Activated CD8-positive, alpha-beta memory T cell treated with anti-CD3 and anti-CD28 coated beads, Interleukin-2, amount 10 ng/mL, durations not matched to agents 7 days and 5 days (primary cell): ENCODE data around the gene CYB5R4. TPM values are rescaled to one million over a fixed set of nuclear protein-coding genes. Genes with fewer than 3 reads are reported as not detected.
"Not testable (repeated sequence)": the region's sequence is repeated elsewhere in the genome, so short reads cannot be mapped to it uniquely, and the experiment has no call there.

Source experiments
- ATAC-seq: fragments of 150-1000 bp; cut with Tn5 transposase; one replicate; pipeline ENCODE4 v1.10.0; 2021; ENCODE audit warnings: moderate library complexity
- CTCF ChIA-PET: fragments of 350-600 bp; sonication (Branson Sonifier 250); formaldehyde crosslinking; loops from one replicate; lab custom pipeline; 2021; ENCODE audit warnings: antibody characterized with exemption; lab: Charles Lee
- DNase-seq: peaks from one replicate; pipeline ENCODE4 v3.0.0-alpha.2; 2020
- H3K27ac Mint-ChIP-seq: one replicate; pipeline ENCODE4 v1.8.0; 2021; ENCODE audit warnings: mild to moderate bottlenecking, mixed read lengths
- H3K27me3 Mint-ChIP-seq: one replicate; pipeline ENCODE4 v1.8.0; 2021; ENCODE audit warnings: mixed read lengths
- H3K36me3 Mint-ChIP-seq: one replicate; pipeline ENCODE4 v1.8.0; 2021; ENCODE audit warnings: mild to moderate bottlenecking, mixed read lengths
- H3K4me1 Mint-ChIP-seq: one replicate; pipeline ENCODE4 v1.8.0; 2021; ENCODE audit warnings: mixed read lengths
- H3K4me3 Mint-ChIP-seq: one replicate; pipeline ENCODE4 v1.8.0; 2021; ENCODE audit warnings: mild to moderate bottlenecking, moderate library complexity, mixed read lengths
- H3K9me3 Mint-ChIP-seq: one replicate; pipeline ENCODE4 v1.8.0; 2022; ENCODE audit warnings: low read depth, mixed read lengths
- total RNA-seq, 2 experiments: library from RNA; stranded (reverse); gene quantifications; one replicate each; pipeline ENCODE4 v1.2.3, GENCODE V29; 2021

The CYB5R4 gene
- total RNA-seq, 2 experiments from 2014 or later, result 31.0 to 35.4 TPM

DNA sequence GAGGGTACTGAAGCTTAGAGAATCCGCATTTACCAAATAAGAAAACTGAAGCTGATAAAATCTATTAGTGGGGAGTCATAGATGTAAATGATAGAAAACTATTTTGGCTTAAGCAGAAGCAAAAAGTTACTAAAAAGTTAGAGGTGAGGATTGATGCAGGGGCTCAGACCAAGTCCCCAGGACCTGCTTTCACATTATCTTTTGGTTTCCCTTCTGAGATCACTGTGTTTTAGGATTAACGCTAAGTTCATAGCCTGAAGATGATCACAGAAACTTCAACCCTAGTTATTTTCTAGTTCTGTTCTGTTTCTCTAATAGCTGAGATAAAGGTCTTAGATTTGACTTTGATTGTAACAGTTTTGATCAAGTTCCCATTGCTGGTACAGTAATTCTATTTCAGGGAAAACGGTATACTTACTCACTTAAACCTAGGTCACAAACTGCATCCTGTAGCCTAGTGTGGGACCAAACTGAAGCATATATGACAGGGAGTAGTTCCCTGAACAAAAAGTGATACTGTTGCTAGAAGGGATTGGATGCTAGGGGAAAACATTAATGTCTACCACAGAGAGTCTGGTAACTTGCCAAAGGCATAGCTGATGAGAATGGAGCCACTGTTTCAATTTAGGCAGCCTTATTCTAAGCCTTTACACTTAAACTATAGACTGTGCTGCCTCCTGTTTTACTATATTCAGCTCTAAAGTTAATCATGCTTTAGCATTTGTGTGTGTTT is 13.1 kb downstream of the CYB5R4 start:
- peaks cover 10% of the 10 kb centered on the region for H3K4me1 Mint-ChIP-seq
- H3K9me3 Mint-ChIP-seq, result peaks cover 3% of the 10 kb centered on the region
- peaks cover 31% of the 10 kb centered on the region for H3K36me3 Mint-ChIP-seq
- no peaks in the 10 kb centered on the region for H3K27me3 Mint-ChIP-seq
- CTCF ChIA-PET, result interaction anchor here (0.7 to 0.9 kb wide), 2 partner anchors 13 to 258 kb away, joined by 4 read pairs; partner anchors contain the start of gene CYB5R4
- no peak overlapping the region for H3K4me3 Mint-ChIP-seq
- ATAC-seq (no peak), DNase-seq (no peak)
- H3K27ac Mint-ChIP-seq, result no peak overlapping the region

DNA sequence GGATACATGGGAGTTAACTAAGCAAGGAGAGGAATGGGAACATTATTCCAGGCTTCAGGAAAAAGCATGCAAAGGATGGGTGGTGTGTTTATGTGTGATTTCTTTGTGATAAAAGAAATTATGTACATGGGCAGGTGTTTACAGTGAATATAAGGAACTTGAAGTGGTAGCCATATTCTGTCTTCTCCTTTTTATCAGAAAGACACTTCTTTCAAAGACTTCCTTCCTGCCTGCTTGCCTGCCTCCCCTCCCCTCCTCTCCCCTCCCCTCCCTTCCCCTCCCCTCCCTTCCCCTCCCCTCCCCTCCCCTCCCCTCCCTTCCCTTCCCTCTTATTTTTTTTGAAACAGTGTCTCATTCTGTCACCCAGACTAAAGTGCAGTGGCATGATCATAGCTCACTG is 14.4 kb downstream of the CYB5R4 start:
- H3K4me3 Mint-ChIP-seq, result no peak overlapping the region
- no peak for ATAC-seq
- H3K36me3 Mint-ChIP-seq, result peaks cover 19% of the 10 kb centered on the region
- CTCF ChIA-PET, result interaction anchor here (1.5 kb wide), 1 partner anchor 10 kb away, joined by 3 read pairs; no protein-coding TSS in a partner anchor
- H3K4me1 Mint-ChIP-seq, result peaks cover 10% of the 10 kb centered on the region
- no peak overlapping the region for H3K27ac Mint-ChIP-seq
- H3K9me3 Mint-ChIP-seq, result no peaks in the 10 kb centered on the region
- H3K27me3 Mint-ChIP-seq, result no peaks in the 10 kb centered on the region
- no peak for DNase-seq

- ATAC-seq (no peak), DNase-seq (no peak)
- no peaks in the 10 kb centered on the region for H3K27me3 Mint-ChIP-seq
- peaks cover 10% of the 10 kb centered on the region for H3K4me1 Mint-ChIP-seq
- CTCF ChIA-PET, result no interaction called here
- H3K36me3 Mint-ChIP-seq, result peaks cover 10% of the 10 kb centered on the region
- H3K27ac Mint-ChIP-seq, result no peak overlapping the region
- H3K4me3 Mint-ChIP-seq, result no peak overlapping the region
- H3K9me3 Mint-ChIP-seq, result no peaks in the 10 kb centered on the region
Measured at GRCh38 chr6:83875843-83876242, 16.4 kb downstream of the CYB5R4 start.

DNA sequence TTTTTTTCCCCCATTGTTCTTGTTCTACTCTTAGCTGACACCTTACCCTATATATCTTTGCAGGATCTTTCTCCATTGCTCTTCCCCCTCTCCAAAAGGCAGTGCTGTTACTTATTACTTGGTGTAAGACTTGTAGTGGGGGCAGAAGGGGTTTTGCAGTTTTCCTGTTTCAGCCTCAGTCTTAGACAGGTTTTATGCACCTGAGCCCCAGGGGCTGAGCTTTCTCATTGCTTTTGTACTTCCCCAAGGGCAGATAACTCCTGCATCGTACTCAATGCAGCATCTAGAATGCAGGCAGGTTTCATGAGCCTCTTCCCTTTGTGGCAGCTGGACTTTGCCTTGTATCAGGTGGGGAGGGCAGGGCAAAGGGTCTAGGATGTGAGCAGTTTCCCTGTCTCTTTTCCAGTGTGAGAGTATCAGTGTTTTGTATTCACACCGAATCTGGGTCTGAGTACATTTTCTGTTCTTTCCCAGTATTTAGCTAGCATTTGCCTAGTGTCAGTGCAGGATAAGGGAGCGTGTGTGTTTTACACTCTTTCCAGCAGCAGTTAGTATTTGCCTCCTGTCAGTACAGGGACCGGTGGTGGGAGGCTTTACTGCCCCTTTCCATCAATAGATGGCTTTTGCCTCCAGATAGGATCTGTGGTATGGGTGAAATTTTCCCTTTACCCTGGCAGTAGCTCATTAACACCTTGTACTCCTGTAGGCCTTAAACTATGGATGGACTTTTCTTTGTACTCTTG is 19.6 kb downstream of the CYB5R4 start:
- Mint-ChIP-seq H3K27ac (no peak overlapping the region), H3K27me3 (no peaks in the 10 kb centered on the region), H3K36me3 (peaks cover 3% of the 10 kb centered on the region), H3K4me1 (peaks cover 6% of the 10 kb centered on the region), H3K9me3 (no peaks in the 10 kb centered on the region), H3K4me3 (no peak overlapping the region)
- CTCF ChIA-PET, result no interaction called here
- DNase-seq, result no peak
- no peak for ATAC-seq

GRCh38 chr6:83879746-83880145 is 20.3 kb downstream of the CYB5R4 start:
- CTCF ChIA-PET, result no interaction called here
- Mint-ChIP-seq H3K4me3 (no peak overlapping the region), H3K9me3 (no peaks in the 10 kb centered on the region), H3K27ac (no peak overlapping the region), H3K4me1 (peaks cover 7% of the 10 kb centered on the region), H3K27me3 (no peaks in the 10 kb centered on the region), H3K36me3 (no peaks in the 10 kb centered on the region)
- DNase-seq, result no peak
- no peak for ATAC-seq

DNA sequence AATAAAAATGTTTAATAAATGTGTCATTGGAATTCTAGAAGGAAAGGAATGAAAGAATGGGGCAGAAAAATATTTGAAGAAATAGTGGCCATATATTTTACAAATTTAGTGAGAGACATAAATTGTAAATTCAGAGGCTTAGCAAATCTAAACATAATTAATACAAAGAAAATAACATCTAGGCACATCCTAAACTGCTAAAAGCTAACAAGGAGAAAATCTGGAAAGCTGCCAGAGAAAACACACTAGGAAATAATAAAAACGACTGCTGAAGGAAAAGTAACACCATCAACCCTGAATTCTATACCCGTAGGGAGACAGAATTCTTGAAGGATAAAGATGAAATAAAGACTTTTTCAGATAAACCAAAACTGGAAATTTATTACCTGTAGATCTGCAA is 23.8 kb downstream of the CYB5R4 start:
- H3K27ac Mint-ChIP-seq, result no peak overlapping the region
- H3K4me3 Mint-ChIP-seq, result no peak overlapping the region
- no peak for ATAC-seq
- H3K36me3 Mint-ChIP-seq, result no peaks in the 10 kb centered on the region
- no peaks in the 10 kb centered on the region for H3K9me3 Mint-ChIP-seq
- CTCF ChIA-PET, result no interaction called here
- H3K4me1 Mint-ChIP-seq, result peaks cover 7% of the 10 kb centered on the region
- no peaks in the 10 kb centered on the region for H3K27me3 Mint-ChIP-seq
- no peak for DNase-seq

DNA sequence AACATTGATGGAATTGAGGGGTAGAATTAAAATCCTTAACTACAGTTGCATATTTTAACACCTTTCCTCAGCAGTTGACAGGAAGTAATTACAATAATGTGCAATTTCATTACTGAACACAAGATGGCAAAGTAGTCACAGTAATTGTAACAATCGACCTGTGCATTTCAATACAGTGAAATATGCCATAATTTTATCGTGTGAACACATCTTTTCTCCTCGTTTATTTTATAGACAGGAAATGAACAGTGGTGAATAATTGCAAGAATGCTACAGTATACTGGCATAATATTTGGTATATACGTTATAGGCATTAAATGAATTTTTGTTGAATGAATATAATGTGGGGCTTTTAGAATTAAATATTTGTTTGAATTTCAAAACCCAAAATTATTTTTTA is 25.0 kb downstream of the CYB5R4 start:
- no peaks in the 10 kb centered on the region for H3K9me3 Mint-ChIP-seq
- H3K4me3 Mint-ChIP-seq, result no peak overlapping the region
- ATAC-seq, result peak; percentile 64
- no peak for DNase-seq
- no peaks in the 10 kb centered on the region for H3K36me3 Mint-ChIP-seq
- no peak overlapping the region for H3K27ac Mint-ChIP-seq
- H3K27me3 Mint-ChIP-seq, result no peaks in the 10 kb centered on the region
- CTCF ChIA-PET, result interaction anchor here (1.0 to 2.4 kb wide), 3 partner anchors 10 to 1439 kb away, joined by 3 to 5 read pairs (median 5); partner anchors contain the start of gene CEP162
- H3K4me1 Mint-ChIP-seq, result peaks cover 7% of the 10 kb centered on the region

DNA sequence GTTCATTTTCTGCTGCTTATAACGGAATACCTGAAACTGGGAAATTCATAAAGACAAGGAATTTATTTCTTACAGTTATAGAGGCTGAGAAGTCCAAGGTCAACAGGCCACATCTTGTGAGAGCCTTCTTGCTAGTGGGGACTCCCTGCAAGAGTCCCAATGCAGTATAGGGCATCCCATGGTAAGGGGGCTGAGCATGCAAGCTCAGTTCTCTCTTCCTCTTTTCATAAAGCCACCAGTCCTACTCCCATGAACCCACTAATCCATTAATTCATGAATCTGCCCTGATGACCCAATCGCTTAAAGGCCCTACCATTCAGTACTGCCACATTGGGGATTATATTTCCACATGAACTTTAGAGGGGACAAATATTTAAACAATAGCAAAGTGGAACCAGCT is 26.5 kb downstream of the CYB5R4 start:
- Mint-ChIP-seq H3K4me1 (peaks cover 7% of the 10 kb centered on the region), H3K9me3 (no peaks in the 10 kb centered on the region), H3K27me3 (no peaks in the 10 kb centered on the region), H3K27ac (no peak overlapping the region), H3K4me3 (no peak overlapping the region), H3K36me3 (no peaks in the 10 kb centered on the region)
- CTCF ChIA-PET, result interaction anchor here (1.4 to 2.4 kb wide), 2 partner anchors 342 to 1437 kb away, joined by 5 read pairs; partner anchors contain the start of gene CEP162
- DNase-seq (no peak), ATAC-seq (no peak)

DNA sequence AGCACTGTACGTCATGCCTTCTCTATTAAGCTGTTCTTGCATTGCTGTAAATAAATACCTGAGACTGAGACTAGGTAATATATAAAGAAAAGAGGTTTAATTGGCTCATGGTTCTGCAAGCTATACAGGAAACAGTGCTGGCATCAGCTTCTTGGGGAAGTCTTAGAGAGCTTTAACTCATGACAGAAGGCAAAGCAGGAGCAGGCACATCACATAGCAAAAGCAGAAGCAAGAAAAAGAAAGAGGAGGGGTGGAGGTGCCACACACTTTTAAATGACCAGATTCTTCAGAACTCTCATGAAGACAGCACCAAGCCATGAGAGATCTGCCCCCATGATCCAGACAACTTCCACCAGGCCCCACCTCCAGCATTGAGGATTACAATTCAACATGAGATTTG is 30.1 kb downstream of the CYB5R4 start:
- Mint-ChIP-seq H3K27ac (no peak overlapping the region), H3K4me1 (peaks cover under 1% of the 10 kb centered on the region), H3K9me3 (no peaks in the 10 kb centered on the region), H3K4me3 (no peak overlapping the region), H3K27me3 (no peaks in the 10 kb centered on the region), H3K36me3 (peaks cover 4% of the 10 kb centered on the region)
- ATAC-seq (no peak), DNase-seq (no peak)
- CTCF ChIA-PET, result no interaction called here

DNA sequence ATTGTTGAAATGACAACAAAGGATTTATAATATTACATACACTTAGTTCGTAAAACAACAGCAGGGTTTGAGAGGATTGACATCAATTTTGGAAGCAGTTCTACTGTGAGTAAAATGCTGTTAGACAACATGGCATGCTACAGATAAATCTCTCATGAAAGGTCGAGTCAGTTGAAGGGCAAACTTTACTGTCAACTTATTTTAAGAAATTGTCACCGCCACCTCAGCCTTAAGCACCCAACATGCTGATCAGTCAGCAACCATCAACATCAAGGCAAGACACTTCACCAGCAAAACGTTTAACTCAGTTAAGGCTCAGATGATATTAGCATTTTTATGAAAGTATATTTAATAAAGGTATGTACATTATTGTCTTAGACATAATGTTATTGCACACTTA is 31.0 kb downstream of the CYB5R4 start:
- H3K4me3 Mint-ChIP-seq, result no peak overlapping the region
- CTCF ChIA-PET, result no interaction called here
- H3K4me1 Mint-ChIP-seq, result no peaks in the 10 kb centered on the region
- no peaks in the 10 kb centered on the region for H3K9me3 Mint-ChIP-seq
- no peak for DNase-seq
- no peaks in the 10 kb centered on the region for H3K27me3 Mint-ChIP-seq
- no peak for ATAC-seq
- H3K36me3 Mint-ChIP-seq, result peaks cover 10% of the 10 kb centered on the region
- no peak overlapping the region for H3K27ac Mint-ChIP-seq

- DNase-seq (no peak), ATAC-seq (no peak)
- peaks cover 14% of the 10 kb centered on the region for H3K36me3 Mint-ChIP-seq
- no peaks in the 10 kb centered on the region for H3K9me3 Mint-ChIP-seq
- H3K4me3 Mint-ChIP-seq, result no peak overlapping the region
- H3K27ac Mint-ChIP-seq, result no peak overlapping the region
- no peaks in the 10 kb centered on the region for H3K27me3 Mint-ChIP-seq
- CTCF ChIA-PET, result no interaction called here
- no peaks in the 10 kb centered on the region for H3K4me1 Mint-ChIP-seq
Measured at GRCh38 chr6:83891586-83891985, 32.1 kb downstream of the CYB5R4 start.

GRCh38 chr6:83893024-83893423 is 33.5 kb downstream of the CYB5R4 start:
- H3K9me3 Mint-ChIP-seq, result no peaks in the 10 kb centered on the region
- ATAC-seq (no peak), DNase-seq (no peak)
- H3K27me3 Mint-ChIP-seq, result no peaks in the 10 kb centered on the region
- CTCF ChIA-PET, result no interaction called here
- H3K27ac Mint-ChIP-seq, result no peak overlapping the region
- H3K36me3 Mint-ChIP-seq, result peaks cover 18% of the 10 kb centered on the region
- no peak overlapping the region for H3K4me3 Mint-ChIP-seq
- H3K4me1 Mint-ChIP-seq, result no peaks in the 10 kb centered on the region

GRCh38 chr6:83897094-83897493 is 37.6 kb downstream of the CYB5R4 start:
- CTCF ChIA-PET, H3K27ac Mint-ChIP-seq, H3K4me3 Mint-ChIP-seq, H3K27me3 Mint-ChIP-seq, H3K9me3 Mint-ChIP-seq, DNase-seq, H3K4me1 Mint-ChIP-seq, ATAC-seq: not testable (repeated sequence)
- H3K36me3 Mint-ChIP-seq, result peaks cover 24% of the 10 kb centered on the region

GRCh38 chr6:83901624-83902023 is 42.1 kb downstream of the CYB5R4 start:
- Mint-ChIP-seq H3K27me3 (no peaks in the 10 kb centered on the region), H3K4me1 (no peaks in the 10 kb centered on the region), H3K9me3 (peaks cover 16% of the 10 kb centered on the region), H3K36me3 (peaks cover 34% of the 10 kb centered on the region), H3K4me3 (no peak overlapping the region), H3K27ac (no peak overlapping the region)
- DNase-seq, result no peak
- CTCF ChIA-PET, result no interaction called here
- no peak for ATAC-seq
